ENCODE measurements around the gene GJC2. TPM values are rescaled to one million over a fixed set of nuclear protein-coding genes. Genes with fewer than 3 reads are reported as not detected.

Gene GJC2
- total RNA-seq, 1 experiment from 2014 or later = 0.72 TPM

GRCh38 chr1:228141226-228142044 is 8.3 kb upstream of the GJC2 start (continued):
- no peak for TF ChIP-seq ZNF512 (CRISPR knock-in tag; IDR thresholded peaks at IDR 0.05; ENCODE audit: borderline replicate concordance)

GRCh38 chr1:228142155-228142691 is 7.5 kb upstream of the GJC2 start:
- ChIA-PET POLR2A (no interaction called here), CTCF (interaction anchor here (1.4 kb wide), 1 partner anchor 11 kb away, joined by 6 read pairs; no protein-coding TSS in a partner anchor)
- H3K36me3 Mint-ChIP-seq = no peaks in the 10 kb centered on the region
- H3K27ac Mint-ChIP-seq = no peak overlapping the region
- no peak for ATAC-seq
- DNase-seq (ENCODE audit: low spot score) = no peak
- H3K4me3 Mint-ChIP-seq = peak overlapping the region; percentile 10; the same call in 1 of the 2 replicates
- peaks cover 7% of the 10 kb centered on the region; the same call in 1 of the 2 replicates for H3K4me1 Mint-ChIP-seq
- TF ChIP-seq E2F1 (CRISPR knock-in tag; IDR thresholded peaks at IDR 0.05) (no peak), ZNF232 (CRISPR knock-in tag; IDR thresholded peaks at IDR 0.05) (no peak)
- peaks cover 13% of the 10 kb centered on the region for H3K27me3 Mint-ChIP-seq (ENCODE audit: low read depth)
- H3K9me3 Mint-ChIP-seq = no peaks in the 10 kb centered on the region

- no peak overlapping the region; the same call in 1 of the 2 replicates for H3K4me3 Mint-ChIP-seq
- POLR2A ChIA-PET = no interaction called here
- no peaks in the 10 kb centered on the region for H3K9me3 Mint-ChIP-seq
- ATAC-seq (no peak), DNase-seq (ENCODE audit: low spot score) (no peak)
- H3K27me3 Mint-ChIP-seq (ENCODE audit: low read depth) = peaks cover 8% of the 10 kb centered on the region
- H3K36me3 Mint-ChIP-seq = no peaks in the 10 kb centered on the region
- no peak for TF ChIP-seq RELA (CRISPR knock-in tag; IDR thresholded peaks at IDR 0.05; ENCODE audit: borderline replicate concordance)
- TF ChIP-seq GABPB1 (CRISPR knock-in tag; IDR thresholded peaks at IDR 0.05) = no peak
- no peak for TF ChIP-seq CREB1 (CRISPR knock-in tag; IDR thresholded peaks at IDR 0.05)
- no peak for TF ChIP-seq ZNF317 (CRISPR knock-in tag; IDR thresholded peaks at IDR 0.05; ENCODE audit: borderline replicate concordance, low read depth)
- no peak for TF ChIP-seq ETV6 (CRISPR knock-in tag; IDR thresholded peaks at IDR 0.05)
- TF ChIP-seq EMX1 (CRISPR knock-in tag; IDR thresholded peaks at IDR 0.05) = no peak
- no peak for TF ChIP-seq PREB (CRISPR knock-in tag; IDR thresholded peaks at IDR 0.05; ENCODE audit: borderline replicate concordance)
- TF ChIP-seq E2F5 (CRISPR knock-in tag; IDR thresholded peaks at IDR 0.05) = no peak
- no peak for TF ChIP-seq ATF1 (CRISPR knock-in tag; IDR thresholded peaks at IDR 0.05)
- no peak for TF ChIP-seq NR2C2 (CRISPR knock-in tag; IDR thresholded peaks at IDR 0.05)
- no peak for TF ChIP-seq ZNF512 (CRISPR knock-in tag; IDR thresholded peaks at IDR 0.05; ENCODE audit: borderline replicate concordance)
- no peak for TF ChIP-seq ZNF232 (CRISPR knock-in tag; IDR thresholded peaks at IDR 0.05)
- no peak for TF ChIP-seq MXD4 (CRISPR knock-in tag; IDR thresholded peaks at IDR 0.05; ENCODE audit: borderline replicate concordance)
- no peak for TF ChIP-seq TP53 (CRISPR knock-in tag; IDR thresholded peaks at IDR 0.05)
- TF ChIP-seq ZSCAN18 (CRISPR knock-in tag; IDR thresholded peaks at IDR 0.05) = no peak
- no peak for TF ChIP-seq USF2 (CRISPR knock-in tag; IDR thresholded peaks at IDR 0.05)
- CTCF ChIA-PET = interaction anchor here (1.4 kb wide), 1 partner anchor 12 kb away, joined by 6 read pairs; no protein-coding TSS in a partner anchor
- H3K27ac Mint-ChIP-seq = no peak overlapping the region
- peaks cover 7% of the 10 kb centered on the region; the same call in 1 of the 2 replicates for H3K4me1 Mint-ChIP-seq
Observed at GRCh38 chr1:228142701-228143136, 7.0 kb upstream of the GJC2 start.
